ENCODE results near the gene TTK.

- no peak for TF ChIP-seq CTCF (IDR thresholded peaks at IDR 0.05)
- no peak for TF ChIP-seq POLR2A (IDR thresholded peaks at IDR 0.05)
Measured at GRCh38 chr6:80021131-80021530, 16.7 kb downstream of the TTK start.
